ENCODE measurements around the gene HIVEP3. TPM values are rescaled to one million over a fixed set of nuclear protein-coding genes. Genes with fewer than 3 reads are reported as not detected.

The HIVEP3 gene
- total RNA-seq, 1 donor from 2014 or later: 6.4 TPM

DNA sequence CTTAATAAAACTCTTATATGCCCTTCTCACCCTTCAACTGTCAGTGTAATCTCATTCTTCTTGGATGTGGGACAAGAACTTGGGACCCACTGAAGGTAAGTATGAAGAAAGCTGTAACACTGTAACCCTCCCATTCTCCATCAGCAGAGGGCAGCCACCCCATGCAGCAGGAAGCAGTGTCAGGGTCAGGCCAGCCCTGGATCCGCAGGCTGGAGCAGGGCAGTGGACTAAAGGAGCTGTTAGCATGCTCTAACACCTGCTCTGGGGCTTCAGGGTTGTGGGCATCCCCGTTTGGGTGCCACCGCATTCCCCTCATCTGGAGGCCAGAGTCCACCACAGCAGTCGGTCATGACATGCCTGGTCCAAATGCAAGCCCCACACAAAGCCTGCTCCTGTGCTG lies 156.5 kb downstream of the HIVEP3 start:
- no peak for DNase-seq

DNA sequence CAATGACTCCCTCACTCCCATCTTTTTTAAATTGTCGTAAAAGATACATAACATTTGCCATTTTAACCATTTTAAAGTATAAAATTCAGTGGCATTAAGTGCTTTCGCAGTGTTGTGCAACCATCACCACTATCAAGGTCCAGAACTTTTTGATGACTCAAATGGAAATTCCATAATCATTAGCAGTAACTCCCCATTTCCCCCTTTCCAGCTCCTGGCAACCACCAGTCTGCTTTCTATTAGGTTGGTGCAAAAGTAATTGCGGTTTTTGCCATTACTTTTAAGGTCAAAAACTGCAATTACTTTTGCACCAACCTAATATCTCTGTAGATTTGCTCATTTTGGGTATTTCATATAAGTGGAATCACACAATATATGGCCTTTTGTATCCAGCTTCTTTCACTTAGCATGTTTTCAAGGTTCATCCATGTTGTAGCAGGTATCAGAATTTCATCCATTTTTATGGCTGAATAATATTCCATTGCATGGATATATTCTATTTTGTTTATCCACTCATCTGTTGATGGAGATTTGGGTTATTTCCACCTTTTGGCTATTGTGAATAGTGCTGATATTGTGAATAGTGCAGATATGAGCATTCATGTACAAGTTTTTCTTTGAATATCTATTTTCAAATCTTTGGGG lies 159.7 kb downstream of the HIVEP3 start:
- intact Hi-C loops (cut with DNase I): no loop called here
- no peak for DNase-seq
- ATAC-seq (ENCODE audit: poor library complexity): no peak

More for the DNA sequence above, 156.5 kb downstream of the HIVEP3 start:
- no peak for ATAC-seq (ENCODE audit: poor library complexity)
- intact Hi-C loops (cut with DNase I): no loop called here

DNA sequence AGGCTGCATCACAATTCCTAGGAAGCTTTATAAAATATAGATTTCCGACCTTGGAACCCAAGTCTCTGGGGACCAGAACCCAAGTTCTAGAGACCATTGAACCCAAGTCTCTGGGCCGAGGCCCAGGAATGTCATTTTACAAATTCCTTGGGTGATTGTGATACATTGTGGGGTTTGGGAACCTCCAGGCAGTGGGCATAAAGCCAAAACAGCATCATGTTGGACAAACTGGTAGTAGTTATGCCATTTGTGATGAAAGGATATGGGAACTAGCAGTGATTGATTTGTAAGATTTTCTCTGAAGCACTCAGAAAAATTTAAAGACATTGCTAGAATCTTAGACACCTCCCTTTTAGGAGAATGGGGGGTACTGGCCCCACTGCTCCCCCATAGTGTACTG lies 160.2 kb downstream of the HIVEP3 start:
- intact Hi-C loops (cut with DNase I): no loop called here
- ATAC-seq (ENCODE audit: poor library complexity) (no peak), DNase-seq (no peak)

DNA sequence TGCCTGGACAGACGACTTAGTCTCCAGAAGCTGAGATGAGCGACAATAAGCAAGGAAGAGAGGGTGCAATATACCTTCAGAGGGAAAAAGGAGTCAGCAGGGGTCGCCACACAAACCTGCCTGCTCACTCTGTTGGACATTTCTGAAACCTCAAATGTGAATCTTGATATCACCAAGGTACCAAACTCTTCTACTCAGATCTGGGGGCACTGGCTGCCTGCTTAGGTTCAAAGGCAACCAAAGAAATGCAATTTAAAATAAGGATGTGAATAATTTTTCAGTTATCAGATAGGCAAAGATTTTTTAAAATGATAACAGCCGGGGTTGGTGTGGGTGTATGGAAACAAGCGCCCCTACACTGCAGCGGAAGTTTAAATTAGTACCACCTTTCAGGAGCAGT lies 164.2 kb downstream of the HIVEP3 start:
- intact Hi-C loops (cut with DNase I): no loop called here
- no peak for DNase-seq
- ATAC-seq (ENCODE audit: poor library complexity): no peak

DNA sequence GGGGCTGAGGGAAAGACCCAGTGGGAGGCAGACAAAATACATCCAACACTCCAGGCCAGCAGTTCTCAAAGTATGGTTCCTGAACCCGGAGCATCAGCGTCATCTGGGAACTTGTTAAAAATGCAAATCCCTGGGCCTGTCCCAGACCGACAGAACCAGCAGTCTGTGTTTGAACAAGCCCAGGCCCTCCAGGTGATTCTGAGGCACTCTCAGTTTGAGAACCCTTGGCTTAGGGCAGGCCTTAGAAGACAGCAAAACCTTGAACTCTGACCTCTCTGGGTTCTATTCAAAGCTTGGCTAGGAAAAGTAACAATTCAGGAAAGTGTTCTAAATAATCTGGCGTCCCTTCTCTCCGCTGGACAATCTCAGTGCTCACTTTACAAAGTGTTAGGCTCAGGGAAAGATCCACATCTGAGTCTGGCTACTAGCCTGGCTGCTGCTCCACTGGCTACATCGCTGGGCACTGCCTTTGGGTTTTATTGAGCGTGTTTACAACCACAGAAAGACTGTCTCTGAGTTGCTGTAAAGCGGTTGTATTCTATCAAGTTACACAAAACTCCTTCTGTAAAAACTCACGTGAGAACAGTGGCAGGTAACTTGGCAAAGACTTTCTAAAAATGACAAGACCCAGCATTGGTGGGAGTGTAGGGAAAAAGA lies 166.1 kb downstream of the HIVEP3 start:
- ATAC-seq (ENCODE audit: poor library complexity): no peak
- no peak for DNase-seq
- intact Hi-C loops (cut with DNase I): no loop called here

DNA sequence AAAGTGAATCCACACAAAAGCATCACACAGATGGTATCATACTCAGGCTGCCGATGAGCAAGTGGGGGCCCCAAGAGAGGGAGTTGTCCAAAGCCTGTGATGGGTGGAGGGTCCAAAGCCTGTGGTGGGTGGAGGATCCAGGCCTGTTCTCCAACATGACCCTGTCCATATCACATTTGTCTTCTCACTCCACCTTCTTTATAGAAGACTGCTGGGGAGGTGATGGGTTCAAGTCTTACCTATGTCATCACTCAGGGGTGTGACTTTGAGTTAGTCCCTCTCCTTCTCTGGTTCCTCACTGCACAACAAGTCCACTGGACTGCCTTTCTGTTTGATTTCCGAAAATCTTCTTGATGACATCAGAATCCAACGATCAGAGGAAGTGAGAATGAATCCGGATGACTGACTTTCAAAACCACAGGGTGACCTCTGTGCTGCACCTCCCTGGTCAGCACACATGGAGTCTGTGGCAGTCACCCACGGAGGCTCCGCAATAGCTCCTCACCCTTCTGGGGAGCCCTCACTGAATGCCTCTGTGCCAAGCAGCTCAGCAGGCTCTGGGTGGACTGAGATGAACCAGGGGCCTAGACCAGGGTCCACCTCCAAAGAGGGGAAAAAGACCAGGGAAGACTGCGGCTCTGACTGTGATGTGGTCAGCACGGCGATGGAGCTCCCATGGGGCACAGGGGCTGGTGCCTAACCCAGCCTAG lies 166.8 kb downstream of the HIVEP3 start:
- intact Hi-C loops (cut with DNase I): no loop called here
- ATAC-seq (ENCODE audit: poor library complexity) (peak; percentile 63), DNase-seq (no peak)

DNA sequence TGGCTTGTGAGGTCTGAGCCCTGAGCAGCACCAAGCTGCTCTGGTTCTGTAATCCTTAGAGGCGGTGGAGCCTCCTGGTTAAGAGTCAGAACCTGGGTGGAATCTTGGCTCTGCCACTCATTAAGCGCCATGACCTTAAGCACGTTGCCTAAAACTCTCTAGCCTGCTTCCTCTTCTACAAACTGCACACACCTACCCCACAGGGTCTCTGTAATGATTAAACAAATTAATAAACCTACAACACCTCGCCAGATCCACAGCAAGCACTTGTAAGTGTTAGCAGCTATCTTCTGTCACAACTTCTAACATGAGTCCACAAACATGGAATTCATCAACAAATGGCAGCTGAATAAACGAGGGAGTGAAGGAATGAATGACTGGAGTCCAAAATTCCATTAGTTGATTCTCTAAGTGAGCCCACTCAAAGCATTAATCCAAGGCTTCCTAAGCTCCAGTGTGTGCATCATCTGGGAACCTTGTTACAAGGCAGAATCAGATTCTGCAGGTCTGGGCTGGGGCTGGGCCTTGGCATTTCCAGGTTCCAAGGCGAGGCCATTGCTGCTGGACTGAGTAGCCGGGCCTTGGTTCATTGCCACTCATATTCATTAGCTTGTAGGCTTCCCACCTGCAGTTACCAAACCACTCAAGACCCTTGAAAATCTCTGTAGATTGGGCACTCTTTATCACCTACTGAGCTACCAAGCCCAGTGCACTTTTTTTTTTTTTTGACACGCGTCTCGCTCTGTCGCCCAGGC lies 168.6 kb downstream of the HIVEP3 start:
- intact Hi-C loops (cut with DNase I): no loop called here
- ATAC-seq (ENCODE audit: poor library complexity) (no peak), DNase-seq (no peak)

DNA sequence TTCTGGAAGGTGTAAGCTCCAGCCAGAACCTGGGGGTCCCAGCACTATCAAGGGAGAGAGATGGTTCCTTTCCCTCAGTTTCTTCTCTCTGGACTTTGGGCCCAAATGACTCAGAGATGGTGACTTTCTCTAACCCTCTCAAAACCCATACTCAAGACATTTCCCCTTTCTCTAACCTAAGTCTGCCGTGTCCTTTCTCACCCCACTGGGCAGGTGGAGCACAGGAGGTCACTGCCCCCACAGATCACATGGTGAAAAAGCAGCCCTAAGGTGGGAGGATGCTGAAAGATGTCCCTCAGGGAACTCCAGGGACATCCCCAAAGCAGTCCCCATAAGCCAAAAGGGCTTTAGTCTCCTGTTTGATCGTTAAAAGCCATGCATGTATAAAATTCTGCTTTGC lies 173.7 kb downstream of the HIVEP3 start:
- intact Hi-C loops (cut with DNase I): no loop called here
- ATAC-seq (ENCODE audit: poor library complexity) (no peak), DNase-seq (no peak)

DNA sequence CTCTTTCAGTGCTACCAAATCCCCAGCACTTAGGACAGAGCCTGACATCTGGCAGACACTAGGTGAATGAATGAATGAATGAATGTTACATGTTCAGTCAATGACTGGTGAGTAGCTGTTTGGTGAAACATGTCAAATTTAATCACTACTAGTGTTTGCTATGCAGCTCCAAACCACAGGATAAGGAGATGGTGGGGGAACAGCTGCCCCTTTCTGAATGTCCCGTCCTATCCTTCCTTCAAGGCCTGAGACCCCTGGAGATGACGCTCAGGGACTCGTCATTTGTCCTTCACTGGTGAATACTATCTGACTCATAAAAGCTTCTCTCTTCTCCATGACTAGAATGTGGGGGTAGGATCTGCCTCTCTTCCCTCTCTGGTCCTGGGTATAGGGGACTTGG lies 175.4 kb downstream of the HIVEP3 start:
- no peak for DNase-seq
- intact Hi-C loops (cut with DNase I): no loop called here
- no peak for ATAC-seq (ENCODE audit: poor library complexity)

DNA sequence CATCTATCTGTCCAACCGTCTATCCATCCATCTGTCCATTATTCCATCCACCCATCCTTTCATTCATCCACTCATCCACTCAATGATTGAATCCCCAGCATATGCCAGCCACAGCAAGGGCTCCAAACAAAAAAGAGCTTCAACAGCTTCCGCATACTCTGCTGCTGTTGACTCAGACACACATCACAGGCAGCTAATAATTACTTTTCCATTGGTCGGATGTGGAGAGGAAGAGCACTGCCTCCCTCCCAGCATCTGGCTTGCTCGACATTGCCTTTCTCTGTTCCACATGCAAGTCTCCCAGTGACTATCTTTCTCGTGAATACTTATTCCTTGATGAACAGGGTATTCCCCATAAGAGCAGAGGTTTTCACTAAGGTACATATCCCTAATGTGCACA lies 176.5 kb downstream of the HIVEP3 start:
- ATAC-seq (ENCODE audit: poor library complexity) (no peak), DNase-seq (no peak)
- intact Hi-C loops (cut with DNase I): no loop called here

DNA sequence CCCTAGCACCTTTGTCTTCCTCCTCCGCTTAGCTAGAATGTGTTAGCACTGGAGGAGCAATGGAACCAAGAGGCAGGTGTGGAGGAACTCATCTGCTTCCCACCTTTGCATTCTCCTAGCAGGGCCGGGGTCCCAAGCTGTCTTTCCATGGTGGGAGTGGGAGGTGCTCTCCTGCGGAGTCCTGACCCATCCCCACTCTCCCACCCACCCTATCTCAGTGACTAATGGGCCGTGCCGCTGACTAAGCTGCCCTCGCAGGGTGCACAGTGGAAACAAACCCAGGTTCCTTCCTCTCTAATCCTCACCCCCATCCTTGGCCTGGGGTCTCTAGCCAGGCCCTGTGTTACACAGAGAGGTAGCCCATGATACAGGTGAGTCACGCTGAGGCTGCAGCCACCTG lies 177.5 kb downstream of the HIVEP3 start:
- DNase-seq (no peak), ATAC-seq (ENCODE audit: poor library complexity) (no peak)
- intact Hi-C loops (cut with DNase I): no loop called here

DNA sequence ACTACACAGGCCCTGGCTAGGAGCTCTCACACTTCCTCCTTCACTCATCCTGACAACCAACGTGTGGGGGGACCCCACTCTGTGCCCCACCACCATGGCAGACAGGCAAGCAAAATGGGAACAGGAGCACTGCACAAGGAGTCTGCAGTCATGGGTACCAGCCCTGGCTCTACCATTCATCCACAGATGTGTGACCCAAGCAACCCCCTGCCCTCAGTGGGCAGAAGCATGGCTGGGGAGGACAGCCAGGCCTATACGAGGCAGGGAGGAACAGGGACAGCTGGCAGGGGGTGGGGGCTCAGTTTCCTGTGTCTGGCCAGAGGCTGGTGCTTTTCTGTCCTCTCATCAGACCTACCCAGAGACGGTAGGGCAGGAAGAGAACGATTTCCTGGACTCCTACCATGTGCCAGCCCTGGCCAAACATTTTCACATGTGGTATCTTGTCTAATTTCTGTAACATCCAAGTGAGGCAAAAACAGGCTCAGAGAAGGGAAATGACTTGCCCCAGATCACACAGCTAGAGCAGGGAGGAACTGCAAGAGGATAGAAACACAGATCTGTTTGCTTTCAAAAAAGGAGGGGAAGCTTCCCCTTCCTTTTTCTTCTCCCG lies 178.0 kb downstream of the HIVEP3 start:
- intact Hi-C loops (cut with DNase I): no loop called here
- peak; percentile 9 for ATAC-seq (ENCODE audit: poor library complexity)
- no peak for DNase-seq

DNA sequence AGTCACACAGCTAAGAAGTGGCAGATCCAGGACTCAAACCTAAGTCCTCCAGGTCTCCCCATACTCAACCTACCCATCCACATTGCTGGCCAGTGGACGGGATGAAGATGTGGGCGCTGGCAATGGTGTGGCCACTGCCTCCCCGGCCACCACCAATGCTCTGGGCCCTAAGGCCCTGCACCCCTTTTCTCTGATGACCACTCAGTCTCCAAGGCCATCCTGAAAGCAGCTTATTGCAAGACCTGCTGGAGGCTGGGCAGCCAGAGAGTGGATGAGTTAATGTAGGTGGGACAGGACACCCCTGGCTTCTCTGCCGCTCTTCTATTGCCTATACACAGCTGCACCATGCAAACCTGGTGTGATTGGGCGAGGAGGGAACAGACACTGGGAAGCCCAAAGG lies 178.7 kb downstream of the HIVEP3 start:
- ATAC-seq (ENCODE audit: poor library complexity) (no peak), DNase-seq (no peak)
- intact Hi-C loops (cut with DNase I): no loop called here

DNA sequence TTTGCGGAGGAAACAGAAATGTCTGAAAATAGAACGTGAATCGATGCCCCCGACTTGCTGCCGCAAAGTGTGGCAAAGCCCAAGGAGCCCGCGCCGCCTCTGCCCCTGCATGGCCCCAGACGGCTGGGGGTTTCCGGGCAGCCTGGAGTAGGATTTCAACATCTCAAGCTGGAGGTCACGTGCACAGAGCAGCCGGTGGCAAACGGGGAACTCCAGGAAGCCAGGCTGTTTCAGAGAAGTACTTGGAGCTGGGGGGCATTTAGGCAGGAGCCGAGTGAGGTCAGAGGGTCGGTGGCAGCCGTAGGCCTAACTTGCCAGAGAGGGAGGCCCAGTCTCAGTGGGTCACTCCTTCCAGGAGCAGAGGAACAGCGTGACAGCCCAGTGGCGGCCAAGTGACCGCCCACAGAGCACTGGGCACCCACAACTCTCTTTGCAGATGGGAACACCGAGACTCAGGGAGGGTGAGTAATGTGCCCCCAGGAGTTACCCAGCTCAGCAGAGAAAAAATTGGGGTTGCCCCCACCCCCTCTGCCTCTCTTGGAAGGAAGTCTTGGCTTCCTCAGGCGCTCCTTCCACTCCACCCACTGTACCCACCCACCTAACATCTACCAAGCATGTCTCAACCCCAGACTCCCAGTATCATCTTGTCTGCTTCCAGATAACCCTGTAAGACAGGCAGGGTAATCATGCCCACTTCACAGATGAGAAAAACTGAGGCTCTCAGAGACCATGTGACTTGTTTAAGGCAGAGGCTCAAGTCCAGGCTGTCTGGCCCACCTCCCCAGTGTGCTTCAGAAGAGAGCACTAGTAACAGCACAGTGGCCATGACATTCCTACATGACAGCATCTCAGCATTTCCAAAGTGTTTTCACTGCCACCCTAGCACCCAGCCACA lies 179.4 kb downstream of the HIVEP3 start:
- DNase-seq (peak; percentile 89), ATAC-seq (ENCODE audit: poor library complexity) (peak; percentile 67)
- intact Hi-C loops (cut with DNase I): no loop called here

DNA sequence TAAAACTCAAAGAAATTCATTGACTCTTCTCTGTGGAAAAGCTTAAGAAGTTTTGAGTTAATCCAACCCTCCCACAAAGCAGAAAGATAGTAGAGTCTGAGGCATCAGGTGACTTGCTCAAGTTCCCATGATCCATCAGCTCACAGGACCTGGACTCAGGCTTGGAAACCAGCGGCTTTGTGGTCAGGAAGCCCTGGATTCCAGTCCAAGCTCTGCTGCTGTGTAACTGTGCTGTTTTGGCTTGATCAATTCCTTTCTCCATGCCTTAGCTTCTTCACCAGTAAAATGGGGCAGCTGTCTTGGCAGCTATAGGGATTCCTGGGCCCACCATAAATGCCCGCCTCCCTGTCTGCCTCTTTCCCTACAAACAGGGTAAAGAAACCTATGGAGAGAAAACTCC lies 180.2 kb downstream of the HIVEP3 start:
- no peak for DNase-seq
- intact Hi-C loops (cut with DNase I): no loop called here
- no peak for ATAC-seq (ENCODE audit: poor library complexity)

DNA sequence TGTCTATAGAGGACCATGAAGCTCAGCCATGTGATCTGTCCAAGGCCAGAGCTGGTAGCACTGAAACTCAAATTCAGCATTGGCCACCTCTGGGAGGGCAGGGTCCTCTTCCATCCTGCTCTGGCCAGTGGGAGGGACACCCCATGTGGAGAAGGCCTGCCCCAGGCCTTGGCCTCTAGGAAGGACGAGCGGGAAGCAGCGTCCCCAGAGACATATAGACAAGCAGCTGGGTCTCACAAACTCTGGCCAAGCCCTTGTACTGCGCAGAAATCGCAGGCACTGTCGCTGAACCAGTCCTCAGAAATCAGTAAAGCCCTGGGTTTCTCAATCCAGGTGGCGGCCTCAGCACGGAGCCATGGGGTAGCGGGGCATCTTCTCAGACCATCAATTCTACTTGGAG lies 180.7 kb downstream of the HIVEP3 start:
- no peak for ATAC-seq (ENCODE audit: poor library complexity)
- DNase-seq: no peak
- intact Hi-C loops (cut with DNase I): no loop called here

DNA sequence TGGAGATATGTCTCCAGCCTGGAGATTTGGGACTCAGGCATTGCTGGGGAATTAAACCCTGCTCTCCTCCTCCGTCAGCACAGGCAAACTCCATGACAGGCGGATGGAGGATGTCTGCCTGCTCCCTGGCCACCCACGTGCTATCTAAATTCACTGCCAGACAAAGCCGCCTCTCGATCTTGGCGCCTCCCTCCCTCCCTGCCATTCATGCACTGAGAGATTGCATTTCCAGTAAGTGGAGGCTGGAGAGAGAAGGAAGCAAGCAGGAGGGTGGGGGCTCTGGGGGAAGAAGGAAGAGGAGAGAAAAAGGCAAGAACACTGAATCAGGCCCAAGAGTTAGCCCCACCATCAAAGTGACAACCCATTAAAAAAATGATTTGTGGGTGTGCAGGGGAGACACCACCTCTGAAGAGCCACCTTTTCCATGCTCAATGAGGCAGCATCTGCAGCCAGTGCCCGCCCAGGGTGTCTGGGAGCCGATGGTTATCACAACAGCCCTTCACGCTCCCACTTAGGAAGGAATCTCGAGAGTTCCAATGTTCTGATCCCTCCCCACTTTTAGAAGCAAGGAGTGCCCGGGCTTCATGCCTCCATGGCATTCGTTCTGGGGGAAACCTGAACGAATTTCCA lies 183.0 kb downstream of the HIVEP3 start:
- DNase-seq: peak; percentile 60
- intact Hi-C loops (cut with DNase I): no loop called here
- ATAC-seq (ENCODE audit: poor library complexity): peak; percentile 63

DNA sequence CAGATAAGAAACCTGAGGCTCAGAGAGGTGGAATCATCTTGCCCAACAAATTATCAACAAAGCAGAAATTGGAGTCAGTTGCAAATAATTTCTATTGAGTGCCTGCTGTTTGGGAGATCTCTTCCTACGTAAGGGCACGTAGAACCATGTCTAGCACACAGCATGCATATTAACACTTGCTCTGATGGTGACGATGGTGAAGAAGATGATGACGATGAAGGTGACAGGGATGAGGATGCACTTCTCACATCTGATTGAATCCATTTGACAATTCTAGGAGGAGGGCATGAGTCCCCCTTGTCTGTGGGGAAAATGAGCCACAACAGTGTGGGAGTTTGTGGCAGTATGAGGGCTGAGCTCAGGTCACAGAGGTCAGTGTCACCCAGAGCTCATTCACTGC lies 183.6 kb downstream of the HIVEP3 start:
- ATAC-seq (ENCODE audit: poor library complexity) (peak; percentile 12), DNase-seq (no peak)
- intact Hi-C loops (cut with DNase I): no loop called here
